ENCODE data around the gene PKP4. TPM values are rescaled to one million over a fixed set of nuclear protein-coding genes. Genes with fewer than 3 reads are reported as not detected.

Gene PKP4
- total RNA-seq, 1 donor from 2014 or later, result 60.8 TPM

DNA sequence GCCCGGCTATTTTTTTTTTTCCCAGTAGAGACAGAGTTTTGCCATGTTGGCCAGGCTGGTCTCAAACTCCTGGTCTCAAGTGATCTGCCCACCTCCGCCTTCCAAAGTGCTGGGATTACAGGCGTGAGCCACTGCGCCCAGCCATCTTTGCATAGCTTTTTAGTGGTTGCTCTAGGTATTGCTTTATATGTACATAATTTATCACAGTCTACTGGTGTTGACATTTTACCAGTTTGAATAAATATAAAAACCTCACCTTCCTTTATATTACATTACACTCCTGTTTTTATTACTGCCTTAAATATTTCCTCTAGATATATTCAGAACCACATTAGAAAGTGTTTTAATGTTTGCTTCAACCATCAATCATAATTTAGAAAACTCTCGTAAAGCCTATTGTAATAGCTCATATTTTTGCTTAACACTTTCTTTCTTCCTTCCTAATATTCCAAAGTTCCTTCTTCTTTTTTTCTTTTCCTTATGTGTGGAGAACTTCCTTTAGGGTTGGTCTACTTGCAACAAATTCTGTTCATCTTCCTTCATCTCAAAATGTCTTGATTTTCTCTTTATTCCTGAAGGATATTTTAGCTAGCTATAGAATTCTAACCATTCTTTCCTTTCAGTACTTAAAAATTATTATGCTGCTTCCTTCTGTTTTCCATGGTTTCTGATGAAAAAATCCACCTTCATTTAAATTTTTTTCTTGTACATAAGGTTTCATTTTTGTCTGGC, 256.2 kb downstream of the PKP4 start:
- no peaks in the 10 kb centered on the region for H3K4me1 ChIP-seq
- no peak overlapping the region for H3K27ac ChIP-seq
- H3K36me3 ChIP-seq, result no peaks in the 10 kb centered on the region
- DNase-seq (ENCODE audit: low spot score in 2 of 2), result no peak
- no peaks in the 10 kb centered on the region for H3K9me3 ChIP-seq
- no peak overlapping the region for H3K4me3 ChIP-seq
- H3K27me3 ChIP-seq, result no peaks in the 10 kb centered on the region
- intact Hi-C loops (cut with DNase I), result no loop called here
- no peak for TF ChIP-seq CTCF (IDR thresholded peaks at IDR 0.05)

GRCh38 chr2:158713523-158714138, 256.9 kb downstream of the PKP4 start:
- intact Hi-C loops (cut with DNase I), result no loop called here
- TF ChIP-seq CTCF (IDR thresholded peaks at IDR 0.05), result no peak

DNA sequence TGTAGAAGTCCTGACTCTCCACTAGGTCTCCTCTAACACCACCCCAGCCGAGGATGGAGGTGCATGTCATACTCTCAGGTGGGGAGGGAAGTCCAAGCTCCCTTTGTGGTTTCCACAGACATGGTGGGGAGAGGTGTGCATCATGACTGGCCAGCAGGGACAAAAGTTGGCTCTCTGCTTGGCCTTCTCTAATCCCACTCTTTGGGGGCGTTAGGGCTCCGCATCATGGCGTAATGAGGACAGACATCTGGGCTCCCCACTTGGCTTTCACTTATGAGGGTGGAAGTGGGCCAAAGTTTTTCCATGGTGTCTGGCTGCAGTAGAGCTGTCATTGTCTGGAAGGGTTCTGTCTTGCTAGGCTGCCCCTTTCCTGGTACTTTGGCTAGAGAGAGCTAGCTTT, 257.7 kb downstream of the PKP4 start:
- no peak overlapping the region for H3K27ac ChIP-seq
- H3K4me1 ChIP-seq, result no peaks in the 10 kb centered on the region
- H3K4me3 ChIP-seq, result no peak overlapping the region
- TF ChIP-seq CTCF (IDR thresholded peaks at IDR 0.05), result no peak
- no peak for DNase-seq (ENCODE audit: low spot score in 2 of 2)
- intact Hi-C loops (cut with DNase I), result no loop called here
- no peaks in the 10 kb centered on the region for H3K36me3 ChIP-seq
- H3K27me3 ChIP-seq, result no peaks in the 10 kb centered on the region
- no peaks in the 10 kb centered on the region for H3K9me3 ChIP-seq

More at GRCh38 chr2:158713523-158714138, 256.9 kb downstream of the PKP4 start:
- Histone ChIP-seq H3K27me3 (no peaks in the 10 kb centered on the region), H3K4me3 (no peak overlapping the region), H3K9me3 (no peaks in the 10 kb centered on the region), H3K4me1 (no peaks in the 10 kb centered on the region), H3K36me3 (no peaks in the 10 kb centered on the region), H3K27ac (no peak overlapping the region)
- no peak for DNase-seq (ENCODE audit: low spot score in 2 of 2)

GRCh38 chr2:158715357-158715756, 258.6 kb downstream of the PKP4 start:
- no peak for DNase-seq (ENCODE audit: low spot score in 2 of 2)
- H3K27me3 ChIP-seq, result no peaks in the 10 kb centered on the region
- H3K27ac ChIP-seq, result peak overlapping the region in 1 of 2 donors; percentile 8
- no peak for TF ChIP-seq CTCF (IDR thresholded peaks at IDR 0.05)
- no peaks in the 10 kb centered on the region for H3K36me3 ChIP-seq
- intact Hi-C loops (cut with DNase I), result no loop called here
- H3K9me3 ChIP-seq, result no peaks in the 10 kb centered on the region
- H3K4me1 ChIP-seq, result no peaks in the 10 kb centered on the region
- H3K4me3 ChIP-seq, result no peak overlapping the region

DNA sequence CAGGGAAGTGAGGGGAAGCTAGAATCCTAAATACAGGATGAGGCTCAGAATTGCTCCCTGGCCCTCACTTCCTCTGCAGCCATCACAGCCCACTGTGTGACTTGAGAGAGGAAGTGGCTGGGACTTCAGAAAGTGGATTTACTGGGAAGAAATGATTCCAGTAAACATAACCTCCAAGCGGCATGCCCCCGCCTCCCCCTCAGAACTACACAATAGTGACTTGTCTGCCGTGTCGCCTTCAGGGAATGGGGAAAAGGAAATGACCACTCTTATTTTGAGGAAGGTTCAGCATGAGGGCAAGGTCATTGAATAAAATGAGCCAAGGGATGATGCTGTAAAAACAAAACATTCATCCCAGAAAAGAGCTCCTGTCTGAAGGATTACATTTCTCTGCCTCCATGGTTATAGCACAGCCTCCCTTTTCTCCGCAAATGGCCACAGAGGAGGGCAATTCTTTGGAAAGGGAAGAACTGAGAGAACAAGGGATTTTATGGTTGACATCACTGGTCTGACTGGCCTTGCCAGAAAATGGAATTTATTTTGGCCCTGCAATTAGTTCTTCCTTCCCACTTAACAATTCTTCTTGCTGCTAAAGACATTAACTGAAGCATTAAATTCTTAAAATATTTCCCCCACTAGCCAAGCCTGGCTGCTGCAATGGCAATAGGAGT, 259.5 kb downstream of the PKP4 start:
- H3K4me1 ChIP-seq, result no peaks in the 10 kb centered on the region
- H3K36me3 ChIP-seq, result no peaks in the 10 kb centered on the region
- H3K27ac ChIP-seq, result peak overlapping the region in 1 of 2 donors; percentile 39
- DNase-seq (ENCODE audit: low spot score in 2 of 2), result no peak
- intact Hi-C loops (cut with DNase I), result no loop called here
- H3K27me3 ChIP-seq, result no peaks in the 10 kb centered on the region
- H3K9me3 ChIP-seq, result no peaks in the 10 kb centered on the region
- H3K4me3 ChIP-seq, result no peak overlapping the region
- no peak for TF ChIP-seq CTCF (IDR thresholded peaks at IDR 0.05)

Data from ascending aorta (tissue), 2 donors.